Cardiac septum (tissue), 1 donor: Measurements from ENCODE around the gene GUCA1C. TPM values are rescaled to one million over a fixed set of nuclear protein-coding genes. Genes with fewer than 3 reads are reported as not detected.

ENCODE experiments used
- DNase-seq: peaks from one replicate; pipeline ENCODE4 v3.0.0-alpha.2; 2020; ENCODE audit warnings: low spot score
- intact Hi-C: fragments of 100-400 bp; cut with DNase I; formaldehyde crosslinking; loops from one replicate; pipeline ENCODE4 v1.14.0; 2022
- long read RNA-seq: library from polyadenylated mRNA; unstranded; transcript quantifications from one replicate; pipeline ENCODE4 v2.0.0, GENCODE V29; 2021
- total RNA-seq: library from RNA; stranded (reverse); fragmentation: NEBNext Ultra II Directional; extraction: Animal tissue kit (Norgen Biotek cat#: 25700); gene quantifications from one replicate; pipeline ENCODE4 v1.2.1, GENCODE V29; 2021
- donor health status: DM: no; HTN: no; CAD: no.

Gene GUCA1C
- total RNA-seq: 0.81 TPM
- long read RNA-seq, partial matches to known transcripts: 0 of 1 reads
- long read RNA-seq, other reads (novel, unspliced or antisense): 0 of 1 reads

DNA sequence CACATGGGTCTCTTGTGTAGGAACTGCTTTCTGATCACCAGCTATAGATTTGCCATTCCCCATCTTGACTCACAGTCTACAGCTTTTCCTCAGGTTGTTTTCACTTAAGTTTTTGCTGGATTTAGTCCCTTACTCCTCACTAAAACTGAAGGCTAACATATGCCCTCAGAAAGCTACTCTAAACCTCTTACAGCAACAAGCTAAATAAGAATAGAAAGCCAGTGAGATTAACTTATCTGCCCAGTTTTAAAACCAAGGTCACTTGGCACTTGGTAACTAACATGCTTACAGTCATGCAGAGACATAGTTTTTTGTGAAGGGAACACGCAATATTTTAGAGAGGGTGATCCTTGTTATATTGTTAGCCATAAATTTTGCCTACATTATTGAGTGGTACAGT is at the start of gene GUCA1C:
TSS of gene GUCA1C (minus strand) at position 180 of the 400 bp plus-strand sequence. CDS start at position 63, 117 bp downstream.
- DNase-seq: no peak
- intact Hi-C loops: no loop called here

GRCh38 chr3:108998436-108998835 is 44.8 kb upstream of the GUCA1C start:
- intact Hi-C loops: no loop called here
- DNase-seq: no peak

GRCh38 chr3:108985844-108986243 is 32.2 kb upstream of the GUCA1C start:
- DNase-seq: no peak
- intact Hi-C loops: no loop called here

DNA sequence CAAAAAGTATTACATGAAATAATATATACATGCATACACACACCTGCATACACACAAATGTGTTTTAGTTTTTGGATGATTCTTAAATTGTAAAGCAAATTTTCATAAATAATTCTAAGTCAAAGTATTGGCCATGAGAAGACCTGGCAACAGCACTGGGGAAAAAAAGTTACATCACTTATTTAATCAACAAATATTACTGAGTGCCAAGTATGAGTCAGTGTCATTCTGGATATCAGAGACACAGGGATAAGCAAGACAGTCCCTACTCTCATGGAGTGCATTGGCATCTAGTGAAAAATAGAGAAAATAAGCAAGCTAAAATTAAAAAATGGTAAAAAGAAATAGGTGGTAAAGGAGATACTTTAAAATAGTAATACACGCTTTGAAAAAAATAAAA is 29.4 kb upstream of the GUCA1C start:
- intact Hi-C loops: no loop called here
- no peak for DNase-seq

- intact Hi-C loops: no loop called here
- DNase-seq: no peak
Measured at GRCh38 chr3:108976058-108976457, 22.4 kb upstream of the GUCA1C start.

DNA sequence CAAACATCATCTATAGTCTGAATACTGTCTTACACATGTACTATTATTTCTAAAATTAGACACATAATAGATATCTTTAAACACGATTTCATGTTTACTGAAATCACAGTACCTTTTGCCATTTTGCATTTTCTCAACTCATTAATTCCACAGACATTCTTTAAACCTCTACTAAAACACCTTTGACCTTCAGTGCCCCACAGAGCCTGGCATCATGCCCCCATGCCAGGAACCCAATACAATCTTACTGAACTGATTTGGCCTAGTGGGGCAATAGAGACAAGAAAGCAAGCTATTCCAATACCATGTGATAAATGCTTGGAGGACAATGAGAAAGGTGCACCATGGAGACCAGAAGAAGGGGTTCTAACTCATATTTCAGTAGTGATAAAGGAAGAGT is 19.3 kb upstream of the GUCA1C start:
- intact Hi-C loops: no loop called here
- no peak for DNase-seq

- intact Hi-C loops: no loop called here
- no peak for DNase-seq
Measured at GRCh38 chr3:108972482-108972881, 18.8 kb upstream of the GUCA1C start.

DNA sequence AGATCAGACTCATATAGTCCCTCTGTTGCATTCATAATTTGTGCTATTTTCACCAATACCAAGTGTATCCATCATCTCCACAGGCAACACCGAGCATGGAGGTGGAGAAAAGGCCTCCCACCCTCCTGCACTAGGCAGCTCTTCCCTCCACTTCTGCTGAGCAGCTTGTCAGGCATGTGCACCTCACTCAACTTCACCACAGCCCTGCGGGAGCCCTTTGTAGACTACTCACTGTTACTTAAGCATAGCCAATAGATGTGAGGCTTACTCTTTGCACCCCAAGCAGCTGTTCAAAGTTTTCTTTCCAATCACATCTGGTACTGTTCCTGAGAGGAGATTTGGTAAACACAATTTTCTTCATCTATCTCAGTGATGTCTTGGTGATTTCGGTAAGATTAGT is 16.9 kb upstream of the GUCA1C start:
- no peak for DNase-seq
- intact Hi-C loops: no loop called here

DNA sequence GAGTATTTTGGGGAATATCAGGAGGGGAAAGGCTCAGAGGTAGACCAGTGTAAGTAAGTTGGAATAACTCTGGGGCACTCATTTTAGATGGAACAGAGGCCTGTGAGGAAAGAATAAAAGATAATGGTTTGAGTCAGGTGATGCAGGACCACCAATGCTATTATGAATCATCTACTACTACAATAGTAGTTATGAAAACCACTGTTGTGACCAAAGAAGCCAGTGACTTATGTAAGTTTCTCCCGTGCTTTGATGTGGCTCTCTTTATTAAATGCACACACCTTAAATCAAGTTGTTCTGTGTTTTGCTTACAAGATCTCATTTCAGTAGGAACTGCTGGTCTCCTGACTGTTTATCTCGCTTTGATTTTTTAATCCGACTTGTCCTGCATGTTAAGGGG is 13.1 kb upstream of the GUCA1C start:
- intact Hi-C loops: no loop called here
- no peak for DNase-seq

DNA sequence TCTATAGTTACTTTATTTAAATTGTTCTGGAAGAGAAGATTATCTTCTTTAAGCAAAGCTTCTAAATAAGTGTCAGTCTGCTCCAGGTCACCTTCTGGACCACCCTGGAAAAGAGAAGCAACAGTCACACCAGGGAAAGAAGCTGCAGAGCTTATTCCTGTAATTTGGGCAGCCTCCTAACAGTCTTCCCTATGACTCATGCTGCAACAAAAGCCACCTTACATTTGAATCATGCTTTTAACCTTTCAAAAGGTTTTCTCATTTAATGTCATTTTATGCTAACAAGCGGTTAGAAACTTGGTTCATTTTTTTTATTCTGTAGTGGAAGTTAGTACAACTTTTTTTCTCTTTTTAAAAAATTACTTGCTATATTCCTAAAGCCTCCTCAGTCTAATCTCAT is 5.3 kb upstream of the GUCA1C start:
- no peak for DNase-seq
- intact Hi-C loops: no loop called here

- no peak for DNase-seq
- intact Hi-C loops: no loop called here
Measured at GRCh38 chr3:108953210-108953609, 469 bp downstream of the GUCA1C start.

- intact Hi-C loops: no loop called here
- DNase-seq: no peak
Measured at GRCh38 chr3:108951820-108952501, 1.7 kb downstream of the GUCA1C start.

GRCh38 chr3:108947855-108948254 is 5.8 kb downstream of the GUCA1C start:
- DNase-seq: no peak
- intact Hi-C loops: no loop called here

DNA sequence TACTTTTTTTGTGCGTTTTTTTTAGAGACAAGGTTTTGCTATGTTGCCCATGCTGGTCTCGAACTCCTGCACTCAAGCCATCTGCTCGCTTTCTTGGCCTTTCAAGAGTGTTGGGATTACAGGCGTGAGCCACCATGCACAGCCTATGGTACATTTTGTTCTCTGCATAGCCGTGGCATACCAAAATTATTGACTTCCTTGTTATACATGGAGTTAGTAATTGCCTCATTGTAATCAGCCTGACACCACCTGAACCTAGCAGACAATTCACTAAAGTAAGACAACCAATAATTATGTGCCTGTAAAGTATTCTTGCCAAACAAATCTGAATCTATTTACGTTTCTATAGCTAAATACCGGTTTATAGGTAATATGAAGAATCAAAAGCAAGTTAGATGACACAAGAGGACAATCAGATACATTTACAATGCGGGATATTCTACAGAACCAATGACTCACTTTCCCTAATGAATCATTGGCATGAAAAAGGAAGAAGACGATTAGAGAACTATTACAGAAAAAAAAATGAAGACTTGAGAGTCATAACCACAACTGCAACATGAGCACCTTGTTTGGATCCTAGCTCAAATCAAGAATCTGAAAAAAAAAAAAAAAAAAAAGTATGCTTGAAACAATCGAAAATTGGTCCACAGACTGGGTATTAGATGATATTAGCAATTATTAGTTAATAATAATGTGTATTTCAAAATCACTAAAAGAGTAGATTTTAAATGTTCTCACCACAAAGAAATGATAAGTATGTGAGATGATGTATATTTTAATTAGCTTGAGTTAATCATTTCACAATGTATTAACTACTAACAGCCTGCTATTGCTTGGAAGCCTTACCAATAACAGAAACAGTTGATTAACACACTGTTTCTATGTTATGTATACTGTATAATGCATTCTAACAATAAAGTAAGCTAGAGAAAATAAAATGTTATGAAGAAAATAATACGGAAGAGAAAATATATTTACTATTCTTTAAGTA is 7.1 kb downstream of the GUCA1C start:
- no peak for DNase-seq
- intact Hi-C loops: no loop called here

DNA sequence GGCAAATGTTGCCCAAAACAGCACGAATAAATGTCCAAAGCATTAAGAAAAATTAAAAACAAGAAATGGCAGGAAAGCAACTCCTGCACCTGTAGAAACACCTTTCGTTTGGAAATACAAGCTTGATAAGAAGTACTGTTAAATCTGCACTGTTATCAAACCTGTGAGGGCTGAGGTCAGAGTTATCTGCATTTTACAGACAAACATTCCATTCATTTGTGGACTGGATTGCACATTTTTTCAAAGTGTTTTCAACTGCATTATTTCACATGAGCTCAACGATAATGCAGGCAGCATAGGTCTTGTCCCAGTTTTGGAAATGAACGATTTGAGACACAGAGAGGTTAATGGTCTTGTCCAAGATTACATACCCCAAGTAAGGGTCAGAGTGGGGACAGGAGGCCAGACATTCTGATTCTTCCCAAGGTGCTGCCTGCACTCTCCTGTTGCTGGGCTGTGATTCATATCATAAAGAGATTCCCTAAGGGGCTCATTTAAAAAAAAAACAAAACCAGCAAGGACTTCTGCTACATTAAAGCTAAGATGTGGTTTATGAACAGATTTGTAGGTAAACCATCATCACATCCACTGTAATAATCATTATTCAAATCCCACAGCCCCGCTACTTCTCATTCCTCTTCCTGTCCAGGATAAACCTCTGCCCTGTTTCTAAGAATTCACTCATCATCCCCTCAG is 13.0 kb downstream of the GUCA1C start:
- DNase-seq: no peak
- intact Hi-C loops: no loop called here

- no peak for DNase-seq
- intact Hi-C loops: no loop called here
Measured at GRCh38 chr3:108940166-108940565, 13.5 kb downstream of the GUCA1C start.

- intact Hi-C loops: no loop called here
- DNase-seq: no peak
Measured at GRCh38 chr3:108936924-108937689, 16.6 kb downstream of the GUCA1C start.

GRCh38 chr3:108931035-108931434 is 22.6 kb downstream of the GUCA1C start:
- intact Hi-C loops: no loop called here

GRCh38 chr3:108918866-108919265 is 34.8 kb downstream of the GUCA1C start:
- intact Hi-C loops: loop anchor here (10.0 kb wide), 1 partner anchor 424 kb away; no protein-coding TSS in a partner anchor

More at GRCh38 chr3:108931035-108931434, 22.6 kb downstream of the GUCA1C start:
- DNase-seq: no peak

More at GRCh38 chr3:108918866-108919265, 34.8 kb downstream of the GUCA1C start:
- no peak for DNase-seq
